Measurements from ENCODE around the gene PPFIA3.

The PPFIA3 gene

DNA sequence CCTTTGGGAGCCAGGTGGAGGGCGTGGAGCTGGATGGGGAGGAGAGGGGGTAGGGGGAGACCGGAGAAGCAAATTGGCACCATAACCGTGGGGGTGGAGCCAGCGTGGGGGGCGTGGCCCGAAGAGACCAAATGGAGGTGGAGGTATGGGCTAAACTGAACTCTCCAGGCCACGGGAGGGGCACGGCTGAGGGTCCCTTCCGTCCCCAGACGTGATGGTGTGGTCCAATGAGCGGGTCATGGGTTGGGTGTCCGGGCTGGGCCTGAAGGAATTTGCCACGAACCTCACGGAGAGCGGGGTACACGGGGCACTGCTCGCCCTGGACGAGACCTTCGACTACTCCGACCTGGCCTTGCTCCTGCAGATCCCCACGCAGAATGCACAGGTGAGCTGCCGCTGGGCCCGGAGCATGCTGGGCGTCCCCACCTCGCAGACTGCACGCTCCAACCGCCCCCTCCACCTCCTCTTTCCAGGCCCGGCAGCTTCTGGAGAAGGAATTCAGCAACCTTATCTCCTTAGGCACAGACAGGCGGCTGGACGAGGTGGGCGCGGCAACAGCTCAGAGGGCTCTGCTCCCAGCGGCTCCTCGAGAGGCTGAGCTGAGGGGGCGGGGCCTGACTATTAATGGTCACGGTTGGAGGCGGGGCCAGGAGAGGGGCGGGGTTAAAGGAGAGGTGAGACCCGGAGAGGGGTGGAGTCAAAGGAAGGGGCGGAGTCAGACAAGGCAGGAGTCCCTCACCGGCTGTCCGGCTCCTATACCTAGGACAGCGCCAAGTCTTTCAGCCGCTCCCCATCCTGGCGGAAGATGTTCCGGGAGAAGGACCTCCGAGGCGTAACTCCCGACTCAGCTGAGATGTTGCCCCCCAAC lies 29.7 kb downstream of the PPFIA3 start:
- peaks cover 31% of the 10 kb centered on the region for H3K27me3 Mint-ChIP-seq
- peak overlapping the region; percentile 73 for H3K4me3 Mint-ChIP-seq
- no peaks in the 10 kb centered on the region for H3K36me3 Mint-ChIP-seq
- peaks cover 26% of the 10 kb centered on the region for H3K4me1 Mint-ChIP-seq (ENCODE audit: low read depth)
- no peak overlapping the region for H3K27ac Mint-ChIP-seq
- no peaks in the 10 kb centered on the region for H3K9me3 Mint-ChIP-seq (ENCODE audit: low read depth)

- Mint-ChIP-seq H3K27me3 (peaks cover 37% of the 10 kb centered on the region), H3K9me3 (ENCODE audit: low read depth) (no peaks in the 10 kb centered on the region), H3K36me3 (no peaks in the 10 kb centered on the region), H3K4me1 (ENCODE audit: low read depth) (peaks cover 26% of the 10 kb centered on the region), H3K27ac (no peak overlapping the region), H3K4me3 (peak overlapping the region; percentile 69)
Observed at GRCh38 chr19:49149652-49150105, 30.3 kb downstream of the PPFIA3 start.

DNA sequence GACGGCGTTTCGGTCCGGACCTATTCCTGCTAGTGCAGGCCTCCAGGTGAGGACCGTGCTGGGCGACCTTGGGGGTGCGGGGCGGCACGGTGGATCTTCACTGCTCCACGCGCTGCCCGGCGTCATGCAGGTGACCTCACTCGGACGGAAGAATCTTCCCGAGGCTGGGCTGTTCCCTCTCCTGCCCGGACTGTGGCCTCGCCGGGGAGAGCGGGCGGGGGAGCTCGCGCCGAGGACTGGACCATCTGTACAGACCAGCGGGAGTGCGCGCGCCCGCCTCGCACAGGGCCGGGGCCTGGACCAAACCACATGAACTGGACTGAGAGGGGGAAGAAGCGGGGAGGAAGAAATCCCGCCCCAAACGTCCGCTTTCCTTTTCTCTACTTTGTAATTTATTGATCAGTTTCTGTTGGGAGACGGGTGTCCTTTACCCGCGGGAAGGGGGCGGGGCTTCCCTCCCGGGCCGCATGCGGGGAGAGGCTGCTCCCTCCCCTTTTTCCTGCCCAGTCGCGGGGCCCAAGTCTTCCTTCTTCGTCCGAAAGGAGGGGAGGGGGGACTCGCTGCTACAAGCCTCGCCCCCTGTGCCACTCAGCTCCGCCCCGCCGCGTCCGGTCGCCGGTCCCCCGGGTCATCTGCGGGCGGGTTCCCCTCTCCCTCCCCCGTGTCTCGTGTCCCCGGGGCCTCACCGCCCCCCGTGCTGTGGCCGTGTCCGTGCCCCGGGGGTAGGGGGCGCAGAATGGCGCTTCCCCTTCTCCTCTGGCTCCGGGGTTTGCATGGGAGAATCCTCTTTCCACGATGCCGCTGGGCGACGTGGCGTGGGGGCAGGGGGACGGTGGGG lies 31.0 kb downstream of the PPFIA3 start:
- no peaks in the 10 kb centered on the region for H3K9me3 Mint-ChIP-seq (ENCODE audit: low read depth)
- peak overlapping the region; percentile 54 for H3K27ac Mint-ChIP-seq
- H3K36me3 Mint-ChIP-seq, result no peaks in the 10 kb centered on the region
- peak overlapping the region; percentile 69 for H3K4me3 Mint-ChIP-seq
- H3K27me3 Mint-ChIP-seq, result peaks cover 37% of the 10 kb centered on the region
- peaks cover 26% of the 10 kb centered on the region for H3K4me1 Mint-ChIP-seq (ENCODE audit: low read depth)

- Mint-ChIP-seq H3K27me3 (peaks cover 36% of the 10 kb centered on the region), H3K9me3 (ENCODE audit: low read depth) (no peaks in the 10 kb centered on the region), H3K4me3 (peak overlapping the region; percentile 10), H3K36me3 (no peaks in the 10 kb centered on the region), H3K27ac (no peak overlapping the region), H3K4me1 (ENCODE audit: low read depth) (peaks cover 22% of the 10 kb centered on the region)
Observed at GRCh38 chr19:49150944-49151243, 31.6 kb downstream of the PPFIA3 start.

- H3K36me3 Mint-ChIP-seq, result no peaks in the 10 kb centered on the region
Observed at GRCh38 chr19:49151267-49152118, 32.1 kb downstream of the PPFIA3 start.

GRCh38 chr19:49152119-49152550 lies 32.8 kb downstream of the PPFIA3 start:
- H3K4me1 Mint-ChIP-seq (ENCODE audit: low read depth), result peaks cover 22% of the 10 kb centered on the region

More at GRCh38 chr19:49151267-49152118, 32.1 kb downstream of the PPFIA3 start:
- H3K27ac Mint-ChIP-seq, result no peak overlapping the region
- H3K27me3 Mint-ChIP-seq, result peaks cover 38% of the 10 kb centered on the region
- H3K4me3 Mint-ChIP-seq, result peak overlapping the region; percentile 62
- H3K4me1 Mint-ChIP-seq (ENCODE audit: low read depth), result peaks cover 22% of the 10 kb centered on the region
- H3K9me3 Mint-ChIP-seq (ENCODE audit: low read depth), result no peaks in the 10 kb centered on the region

GRCh38 chr19:49153167-49153809 lies 33.9 kb downstream of the PPFIA3 start:
- peak overlapping the region; percentile 64 for H3K27ac Mint-ChIP-seq
- H3K9me3 Mint-ChIP-seq (ENCODE audit: low read depth), result no peaks in the 10 kb centered on the region
- H3K27me3 Mint-ChIP-seq, result peaks cover 28% of the 10 kb centered on the region
- H3K36me3 Mint-ChIP-seq, result no peaks in the 10 kb centered on the region
- H3K4me1 Mint-ChIP-seq (ENCODE audit: low read depth), result peaks cover 22% of the 10 kb centered on the region
- no peak overlapping the region for H3K4me3 Mint-ChIP-seq

More at GRCh38 chr19:49152119-49152550, 32.8 kb downstream of the PPFIA3 start:
- Mint-ChIP-seq H3K27me3 (peaks cover 34% of the 10 kb centered on the region), H3K4me3 (peak overlapping the region; percentile 62), H3K9me3 (ENCODE audit: low read depth) (no peaks in the 10 kb centered on the region), H3K36me3 (no peaks in the 10 kb centered on the region), H3K27ac (no peak overlapping the region)

GRCh38 chr19:49154279-49154678 lies 34.9 kb downstream of the PPFIA3 start:
- H3K4me1 Mint-ChIP-seq (ENCODE audit: low read depth), result peaks cover 19% of the 10 kb centered on the region
- H3K4me3 Mint-ChIP-seq, result no peak overlapping the region
- peaks cover 30% of the 10 kb centered on the region for H3K27me3 Mint-ChIP-seq
- H3K9me3 Mint-ChIP-seq (ENCODE audit: low read depth), result no peaks in the 10 kb centered on the region
- no peak overlapping the region for H3K27ac Mint-ChIP-seq
- no peaks in the 10 kb centered on the region for H3K36me3 Mint-ChIP-seq

DNA sequence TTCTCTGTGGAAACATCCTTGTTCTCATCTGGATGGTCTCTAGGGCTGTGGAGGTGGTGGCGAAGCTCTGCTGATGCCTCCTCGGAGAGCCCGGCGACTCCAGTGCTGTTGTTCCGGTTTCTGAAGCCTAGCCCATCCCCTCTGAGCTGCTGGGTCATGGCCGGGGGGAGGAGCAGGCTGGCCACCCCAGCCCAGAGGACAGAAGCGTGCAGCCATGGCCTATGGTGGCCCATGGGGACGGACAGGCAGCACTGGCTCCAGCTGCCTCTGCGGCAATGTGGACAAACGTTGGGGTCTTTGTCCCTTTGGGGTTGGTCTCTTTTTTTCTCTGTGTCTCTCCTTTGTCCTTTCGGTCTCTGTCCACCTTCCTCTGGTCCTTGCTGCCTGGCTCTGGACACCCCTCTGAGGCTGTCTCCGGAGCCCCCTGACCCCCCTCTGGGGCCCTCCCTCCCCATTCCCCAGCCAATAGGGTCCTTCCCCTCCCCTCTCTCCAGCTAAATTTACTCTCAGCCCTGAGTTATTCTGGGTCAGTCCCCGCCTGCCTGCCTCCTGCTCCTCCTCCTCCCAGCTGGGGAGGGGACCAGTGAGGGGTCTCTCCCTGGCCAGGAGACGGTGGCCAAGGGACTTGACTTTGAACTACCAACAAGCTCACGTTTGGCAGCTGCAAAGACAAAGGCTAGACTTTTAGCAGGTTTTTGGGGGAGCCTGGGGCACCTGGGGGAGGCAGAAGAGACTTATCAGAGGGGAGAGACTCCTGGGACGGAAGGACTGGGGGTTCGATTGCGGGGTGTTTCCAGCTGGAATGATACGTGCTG lies 35.9 kb downstream of the PPFIA3 start, which contains the start of gene HRC:
HRC (minus strand) TSS at position 392 of the 815 bp plus-strand sequence; CDS start at position 233, 159 bp downstream.
- no peaks in the 10 kb centered on the region for H3K36me3 Mint-ChIP-seq
- H3K4me1 Mint-ChIP-seq (ENCODE audit: low read depth), result peaks cover 15% of the 10 kb centered on the region
- H3K27me3 Mint-ChIP-seq, result peaks cover 35% of the 10 kb centered on the region
- H3K27ac Mint-ChIP-seq, result peak within 1 kb of the TSS; percentile 41
- H3K4me3 Mint-ChIP-seq, result no peak within 1 kb of the TSS
- H3K9me3 Mint-ChIP-seq (ENCODE audit: low read depth), result no peaks in the 10 kb centered on the region

- H3K36me3 Mint-ChIP-seq, result peaks cover under 1% of the 10 kb centered on the region
- no peak overlapping the region for H3K27ac Mint-ChIP-seq
- H3K4me1 Mint-ChIP-seq (ENCODE audit: low read depth), result peaks cover 15% of the 10 kb centered on the region
- no peaks in the 10 kb centered on the region for H3K9me3 Mint-ChIP-seq (ENCODE audit: low read depth)
- H3K27me3 Mint-ChIP-seq, result peaks cover 40% of the 10 kb centered on the region
- no peak overlapping the region for H3K4me3 Mint-ChIP-seq
Observed at GRCh38 chr19:49155820-49156346, 36.5 kb downstream of the PPFIA3 start.

DNA sequence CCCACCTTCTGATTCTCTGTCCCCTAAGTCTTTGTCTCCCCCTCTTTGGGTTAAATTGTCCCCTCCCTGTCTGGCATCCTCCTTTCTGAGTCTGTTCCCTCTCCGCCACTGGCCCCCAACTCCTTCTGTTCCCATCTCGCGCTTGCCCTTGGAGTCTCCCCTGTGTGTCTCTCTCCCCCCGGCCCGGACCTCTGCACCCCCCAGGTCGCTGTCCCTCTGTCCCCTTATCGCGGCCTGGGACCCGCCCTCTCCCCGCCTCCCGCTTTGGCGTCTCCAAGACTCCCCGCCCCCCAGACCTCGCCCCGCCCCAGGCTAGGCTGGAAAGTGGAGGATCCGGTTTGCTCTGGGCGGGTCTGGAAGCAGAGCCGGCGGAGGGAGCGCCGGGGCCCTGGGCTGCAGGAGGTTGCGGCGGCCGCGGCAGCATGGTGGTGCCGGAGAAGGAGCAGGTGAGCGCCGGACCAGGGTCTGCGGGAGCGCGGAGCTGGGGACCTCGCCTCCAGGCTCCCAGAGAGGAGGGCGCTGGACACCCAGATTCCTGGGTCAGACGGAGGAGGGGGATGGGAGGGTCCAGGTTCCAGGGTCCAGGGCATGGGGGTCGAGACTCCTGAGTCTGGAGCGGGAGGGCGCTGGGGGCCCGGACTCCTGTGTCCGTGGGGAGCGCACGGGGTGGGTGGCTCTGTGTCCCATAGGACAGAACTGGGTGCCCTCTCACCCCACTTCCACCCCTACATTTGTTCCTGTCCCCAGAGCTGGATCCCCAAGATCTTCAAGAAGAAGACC lies 38.3 kb downstream of the PPFIA3 start, which contains the start of gene TRPM4:
TRPM4 (plus strand) TSS at position 348 of the 780 bp plus-strand sequence; CDS start at position 423, 75 bp downstream.
- Mint-ChIP-seq H3K27me3 (peaks cover 38% of the 10 kb centered on the region), H3K36me3 (peaks cover 3% of the 10 kb centered on the region), H3K27ac (no peak within 1 kb of the TSS), H3K4me3 (peak within 1 kb of the TSS; percentile 62), H3K4me1 (ENCODE audit: low read depth) (peaks cover 4% of the 10 kb centered on the region), H3K9me3 (ENCODE audit: low read depth) (no peaks in the 10 kb centered on the region)

DNA sequence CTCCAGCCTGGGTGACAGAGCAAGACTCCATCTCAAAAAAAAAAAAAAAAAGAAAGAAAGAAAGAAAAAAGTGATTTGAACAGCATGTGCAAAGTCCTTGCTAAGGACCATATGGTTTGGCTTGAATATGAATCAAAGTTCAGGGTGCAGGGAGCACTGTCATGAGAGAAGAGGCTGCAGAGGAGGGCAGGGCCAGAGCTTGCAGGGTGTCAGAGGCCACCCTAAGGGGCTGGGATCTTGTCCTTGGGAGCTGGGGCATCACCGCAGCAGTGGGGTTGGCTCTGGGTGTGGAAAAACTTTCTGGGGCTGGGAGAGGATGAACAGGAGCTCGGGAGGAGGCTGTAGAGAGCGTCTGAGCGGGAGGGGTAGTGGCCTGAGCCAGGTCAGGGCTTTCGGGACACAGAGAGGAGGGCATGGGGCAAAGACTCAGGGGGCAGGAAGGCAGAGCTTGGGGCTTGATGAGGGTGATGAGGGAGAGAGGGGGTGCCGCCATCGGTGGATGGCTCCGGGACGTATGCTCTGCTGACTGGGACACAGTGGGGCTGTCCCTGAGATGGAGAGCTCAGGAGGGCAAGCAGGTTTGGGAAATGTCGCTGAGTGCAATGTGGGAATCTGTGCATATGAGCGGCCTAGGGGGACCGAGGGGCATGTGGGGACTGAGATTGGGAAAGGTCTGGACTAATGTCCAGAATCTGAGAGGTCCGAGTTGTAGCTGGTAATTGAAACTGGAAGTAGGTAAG lies 41.3 kb downstream of the PPFIA3 start:
- no peak overlapping the region for H3K27ac Mint-ChIP-seq
- H3K4me3 Mint-ChIP-seq, result no peak overlapping the region
- no peaks in the 10 kb centered on the region for H3K9me3 Mint-ChIP-seq (ENCODE audit: low read depth)
- peaks cover 4% of the 10 kb centered on the region for H3K4me1 Mint-ChIP-seq (ENCODE audit: low read depth)
- H3K36me3 Mint-ChIP-seq, result peaks cover 3% of the 10 kb centered on the region
- peaks cover 21% of the 10 kb centered on the region for H3K27me3 Mint-ChIP-seq

Measured in activated naive CD8-positive, alpha-beta T cell (primary cell).